Anterior cingulate cortex (tissue), 58 donors: ENCODE results near the gene NISCH.

Experiments
- DNase-seq, 58 donors: peaks; one replicate each; lab custom pipeline; 2025; lab: John Stamatoyannopoulos, UW

Gene NISCH

DNA sequence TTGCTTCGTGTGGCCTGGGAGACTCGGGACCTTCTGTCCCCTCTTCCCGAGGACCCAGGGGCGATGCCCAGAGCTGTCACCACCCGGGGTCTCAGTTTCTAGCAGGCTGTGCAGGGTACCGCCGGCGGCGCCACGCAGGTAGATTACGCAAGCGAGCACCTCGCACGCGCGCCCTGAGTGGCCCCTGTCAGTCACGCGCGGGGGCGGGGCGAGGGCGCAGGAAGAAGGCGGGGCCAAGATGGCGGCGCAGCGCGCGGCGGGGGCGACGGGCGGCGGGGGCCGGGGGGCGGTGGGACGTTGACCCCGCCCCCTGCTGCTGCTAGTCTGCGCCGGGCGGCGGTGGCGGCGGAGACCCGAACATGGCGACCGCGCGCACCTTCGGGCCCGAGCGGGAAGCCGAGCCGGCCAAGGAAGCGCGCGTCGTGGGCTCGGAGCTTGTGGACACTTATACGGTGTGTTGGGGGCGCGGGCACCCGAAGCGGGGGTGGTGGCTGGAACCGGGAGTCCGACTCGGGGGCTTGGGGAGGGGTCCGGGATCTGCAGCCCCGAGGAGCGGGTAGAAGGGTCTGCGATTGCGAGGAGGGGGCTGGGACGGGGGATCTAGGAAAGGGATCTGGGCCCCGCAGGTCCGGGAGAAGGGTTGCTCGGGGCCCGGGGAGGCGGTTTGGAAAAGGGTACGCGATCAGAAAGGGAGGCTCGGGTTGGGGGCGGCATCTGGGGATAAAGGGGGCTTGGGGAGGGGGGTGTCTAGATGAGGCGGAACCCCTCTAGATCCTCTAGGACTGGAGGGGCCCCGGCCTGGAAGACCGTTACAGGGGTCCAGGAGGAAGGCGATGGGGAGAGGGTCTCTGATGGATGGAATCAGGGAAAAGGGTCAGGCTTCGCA lies at the start of gene NISCH:
NISCH (plus strand) TSS at position 322 of the 886 bp plus-strand sequence; CDS start at position 360, 38 bp downstream.
- peak in 56 of 58 donors; percentile 15 to 89 (median 72) for DNase-seq

- DNase-seq, result no peak
Observed at GRCh38 chr3:52406231-52406661, 49.2 kb upstream of the NISCH start.

- DNase-seq, result no peak
Observed at GRCh38 chr3:52406791-52407510, 48.5 kb upstream of the NISCH start.

- DNase-seq, result no peak
Observed at GRCh38 chr3:52407779-52408178, 47.6 kb upstream of the NISCH start.

- DNase-seq, result no peak
Observed at GRCh38 chr3:52408466-52408865, 46.9 kb upstream of the NISCH start.

- DNase-seq, result no peak
Observed at GRCh38 chr3:52415800-52416199, 39.6 kb upstream of the NISCH start.

- no peak for DNase-seq
Observed at GRCh38 chr3:52420388-52420787, 35.0 kb upstream of the NISCH start.

DNA sequence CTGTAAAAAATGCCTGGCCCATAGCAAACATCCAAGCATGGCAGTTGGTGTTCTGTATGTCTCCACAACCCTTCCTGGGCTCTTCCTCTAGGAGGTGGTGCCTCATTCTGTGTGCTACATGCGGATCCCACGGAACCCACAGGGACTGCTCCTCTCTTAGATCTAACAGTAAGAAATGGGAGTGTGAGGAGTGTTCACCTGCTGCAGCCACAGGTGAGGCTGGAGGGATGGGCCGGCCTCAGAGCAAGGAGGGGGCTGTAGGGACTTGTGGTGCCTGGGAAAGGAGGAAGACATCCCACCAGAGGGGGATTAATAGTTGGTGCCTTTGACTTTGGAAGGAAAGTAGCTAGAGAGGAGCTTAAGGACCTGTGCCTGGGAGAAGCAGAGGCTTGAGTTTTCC lies 32.7 kb upstream of the NISCH start:
- no peak for DNase-seq

GRCh38 chr3:52423173-52423572 lies 32.2 kb upstream of the NISCH start:
- DNase-seq, result no peak

DNA sequence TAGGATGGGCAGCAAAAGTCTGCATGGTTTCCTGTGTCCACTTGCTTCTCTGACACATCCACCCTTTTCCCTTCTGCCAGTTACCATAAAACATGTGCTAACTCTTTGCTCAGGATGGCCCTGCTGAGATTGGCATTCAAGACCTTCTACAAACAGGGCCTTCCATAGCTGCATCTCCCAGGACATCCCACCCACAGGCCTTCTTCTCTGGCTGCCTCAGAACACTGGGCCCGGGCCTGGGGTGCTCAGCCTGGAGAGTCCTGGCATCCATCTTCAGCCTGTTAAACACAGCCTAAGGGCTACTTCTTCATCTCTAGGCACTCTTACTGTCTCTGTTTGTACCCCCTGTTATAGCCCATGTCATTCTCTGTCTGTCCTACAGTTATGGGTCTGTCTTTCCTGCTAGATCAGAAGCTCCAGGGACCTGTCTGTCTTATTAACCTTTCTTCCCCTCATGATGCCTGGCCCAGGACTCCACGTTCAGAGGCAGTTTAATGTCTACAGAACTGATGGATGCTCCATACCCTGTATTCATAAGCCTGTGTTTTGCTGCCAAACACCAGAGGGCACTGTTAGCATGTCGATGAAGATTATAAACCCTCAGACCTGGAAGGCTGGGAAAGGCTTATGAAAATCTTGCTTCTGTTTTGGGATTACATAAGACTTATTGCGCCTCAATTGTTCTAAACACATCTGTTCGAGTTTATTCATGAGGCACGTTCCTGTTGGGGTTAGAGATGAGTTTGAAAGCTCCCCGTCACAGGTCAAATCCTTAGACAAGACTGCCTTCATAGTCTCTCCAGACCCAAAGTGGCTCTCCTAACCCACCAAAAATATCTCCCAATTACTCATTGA lies 27.0 kb upstream of the NISCH start:
- DNase-seq, result peak in 44 of 58 donors; percentile 6 to 79 (median 47)

DNA sequence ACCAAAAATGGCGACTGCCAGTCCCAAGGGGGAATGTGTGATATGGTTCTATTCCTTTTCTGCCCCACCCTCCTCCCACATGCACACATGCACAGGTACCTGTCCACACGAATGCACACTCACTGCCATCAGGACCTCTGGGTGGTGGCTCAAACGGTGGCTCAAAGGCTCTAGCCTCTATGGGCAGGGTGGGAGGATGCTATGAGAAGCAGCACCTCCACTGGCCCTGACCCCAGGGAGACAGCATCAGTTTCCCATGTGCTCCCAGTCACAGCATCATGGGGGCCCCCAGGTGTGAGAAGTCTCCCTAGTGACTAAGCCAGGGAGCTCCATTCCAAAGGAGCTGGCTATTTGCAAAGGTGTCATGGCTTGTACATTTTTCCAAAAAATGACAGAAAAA lies 26.4 kb upstream of the NISCH start:
- no peak for DNase-seq

- DNase-seq, result peak in 1 of 58 donors; percentile 24
Observed at GRCh38 chr3:52429779-52430415, 25.5 kb upstream of the NISCH start.

DNA sequence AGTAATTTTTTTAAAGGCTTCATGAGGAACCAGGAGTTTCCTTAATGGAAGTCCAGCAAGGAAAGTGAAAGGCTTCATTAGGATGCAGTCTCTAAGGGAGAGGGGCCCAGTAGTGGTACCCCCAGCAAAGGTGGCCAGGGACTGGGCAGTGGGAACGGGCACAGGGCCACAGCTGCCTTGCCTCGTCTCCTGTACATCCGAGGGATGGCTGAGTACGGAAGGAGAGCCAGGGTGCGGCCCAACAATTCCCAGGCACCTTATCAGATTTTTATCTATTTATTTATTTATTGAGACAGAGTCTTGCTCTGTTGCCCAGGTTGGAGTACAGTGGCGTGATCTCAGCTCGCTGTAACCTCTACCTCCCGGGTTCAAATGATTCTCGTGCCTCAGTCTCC lies 25.0 kb upstream of the NISCH start:
- DNase-seq, result no peak

DNA sequence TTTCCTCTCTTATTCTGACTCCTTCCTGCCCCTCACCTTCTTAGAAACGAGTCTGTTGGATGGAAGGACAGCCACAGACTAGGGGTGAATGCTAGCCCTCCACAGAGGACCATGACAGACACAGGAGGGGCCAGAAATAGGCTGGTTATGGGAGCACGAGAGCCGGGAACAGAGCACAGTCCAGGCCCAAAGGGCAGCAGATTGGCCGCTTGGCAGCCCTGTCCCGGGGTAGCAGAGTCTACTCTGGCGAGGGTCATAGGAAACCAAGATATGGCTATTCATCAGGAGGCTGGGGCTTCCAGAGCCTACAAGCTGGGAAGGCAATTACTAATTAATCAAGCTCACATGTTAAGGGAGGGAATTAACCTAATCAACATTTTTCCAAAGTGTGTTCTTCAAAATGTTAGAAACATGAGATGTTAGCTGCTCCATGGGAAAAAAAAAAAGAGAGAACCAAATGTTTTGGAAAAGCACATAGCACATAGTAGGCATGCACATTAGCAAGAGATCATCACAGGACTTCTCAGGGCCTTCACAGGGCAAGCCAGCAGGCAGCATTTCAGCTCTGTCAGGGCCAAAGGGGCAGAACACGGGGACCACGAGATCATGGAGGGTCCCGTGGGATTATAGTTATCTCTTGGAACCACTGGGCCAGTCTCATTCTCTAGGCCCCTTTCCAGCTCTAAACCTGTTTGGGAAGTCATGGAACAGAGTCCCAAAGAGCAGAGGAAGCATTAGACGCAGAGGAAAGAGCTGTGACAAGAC lies 23.8 kb upstream of the NISCH start:
- DNase-seq, result no peak

DNA sequence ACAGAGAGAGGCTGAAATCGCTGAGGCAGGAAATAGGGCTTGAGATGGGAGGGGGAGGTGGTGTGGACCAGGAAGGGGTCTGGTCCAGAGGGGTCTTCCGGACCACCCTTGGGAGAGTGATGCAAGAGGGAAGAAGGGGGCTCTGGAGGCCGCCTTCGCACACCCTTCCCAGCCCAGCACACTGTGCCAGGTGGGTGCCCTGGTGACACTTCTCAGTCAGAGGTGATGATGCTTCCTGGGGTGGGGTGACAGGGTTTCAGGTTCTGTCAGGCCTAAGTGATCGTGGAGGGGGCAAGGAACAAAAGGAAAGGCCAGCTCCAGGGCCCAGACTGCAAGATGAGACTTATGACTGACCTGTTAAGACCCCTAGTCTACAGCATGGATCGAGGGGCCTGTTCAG lies 23.2 kb upstream of the NISCH start:
- no peak for DNase-seq

DNA sequence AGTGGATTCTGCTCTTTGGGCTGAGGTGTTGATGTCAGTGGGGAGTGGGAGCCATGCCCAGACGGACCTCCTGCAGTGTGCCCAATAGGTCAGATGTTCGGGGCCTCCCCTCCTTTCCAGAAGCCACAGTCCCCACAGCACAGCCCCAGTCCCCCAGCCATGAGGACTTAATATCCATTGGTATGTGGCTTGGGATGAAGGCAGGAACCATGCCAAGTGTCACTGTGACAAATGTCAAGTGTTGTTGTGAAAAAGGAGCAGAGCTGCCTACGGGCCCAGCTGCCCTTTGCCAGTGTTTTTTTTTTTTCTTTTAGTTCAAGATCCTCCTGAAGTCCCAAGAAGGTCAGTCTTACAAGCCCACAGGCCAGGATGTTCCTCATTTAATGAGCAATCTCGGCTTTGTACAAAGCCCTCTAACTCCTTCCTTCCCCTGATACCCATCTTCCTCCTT lies 22.7 kb upstream of the NISCH start:
- no peak for DNase-seq

- no peak for DNase-seq
Observed at GRCh38 chr3:52433328-52433995, 21.9 kb upstream of the NISCH start.

GRCh38 chr3:52433996-52434479 lies 21.4 kb upstream of the NISCH start:
- no peak for DNase-seq
